ENCODE measurements around the gene NEK6.

NEK6 gene

DNA sequence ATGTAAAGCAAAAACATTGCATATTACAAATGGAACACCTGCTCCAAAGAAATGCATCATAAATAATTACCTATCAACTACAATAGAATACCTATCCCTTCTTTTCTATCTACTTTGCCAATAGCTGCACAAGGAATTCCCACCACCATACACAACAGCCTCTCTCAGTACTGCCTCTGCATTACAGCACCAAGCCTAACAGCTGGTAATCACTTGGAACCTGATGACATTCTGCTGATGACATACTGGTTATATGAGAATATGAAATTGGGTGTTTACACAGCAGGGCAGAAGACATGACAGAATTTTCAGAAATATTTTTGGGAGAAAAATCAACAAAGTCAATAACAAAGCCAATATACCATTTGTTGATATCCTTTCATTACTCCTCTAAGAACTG, 114.3 kb downstream of the NEK6 start:
- no peak overlapping the region for H3K27ac ChIP-seq
- peaks cover 92% of the 10 kb centered on the region for H4K20me1 ChIP-seq
- H3K4me2 ChIP-seq, result no peak overlapping the region

DNA sequence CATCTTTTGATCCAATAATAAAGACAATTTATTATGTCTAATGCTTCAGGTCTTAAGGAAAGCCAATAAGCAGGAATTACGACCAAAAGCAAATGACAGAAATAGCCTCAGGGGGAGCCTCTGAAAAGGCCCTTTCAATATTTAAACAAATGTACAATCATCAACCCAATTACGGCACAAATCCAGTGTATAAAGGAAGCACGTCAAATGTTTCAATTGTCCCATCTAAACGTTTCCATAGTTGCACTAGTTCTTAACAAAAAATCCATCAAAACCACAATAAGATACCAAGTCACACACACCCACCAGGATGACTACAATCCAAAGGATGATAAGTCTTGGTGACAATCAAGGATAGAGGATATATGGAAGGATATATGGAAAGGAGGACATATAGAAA, 115.6 kb downstream of the NEK6 start:
- peaks cover 61% of the 10 kb centered on the region for H3K36me3 ChIP-seq
- H3K4me3 ChIP-seq, result no peak overlapping the region
- no peak overlapping the region for H3K27ac ChIP-seq
- H3K9ac ChIP-seq, result no peak overlapping the region
- H3K4me1 ChIP-seq, result no peaks in the 10 kb centered on the region
- peaks cover 92% of the 10 kb centered on the region for H4K20me1 ChIP-seq
- H3K27me3 ChIP-seq, result no peaks in the 10 kb centered on the region
- no peak for TF ChIP-seq Cebpa-rat (IDR thresholded peaks at IDR 0.05)
- H3K9me3 ChIP-seq, result peaks cover 18% of the 10 kb centered on the region
- H3K4me2 ChIP-seq, result no peak overlapping the region

More for the DNA sequence above, 114.3 kb downstream of the NEK6 start:
- Histone ChIP-seq H3K9ac (no peak overlapping the region), H3K4me1 (no peaks in the 10 kb centered on the region), H3K9me3 (peaks cover 18% of the 10 kb centered on the region), H3K36me3 (peaks cover 56% of the 10 kb centered on the region), H3K27me3 (no peaks in the 10 kb centered on the region), H3K4me3 (no peak overlapping the region)
- no peak for TF ChIP-seq Cebpa-rat (IDR thresholded peaks at IDR 0.05)

DNA sequence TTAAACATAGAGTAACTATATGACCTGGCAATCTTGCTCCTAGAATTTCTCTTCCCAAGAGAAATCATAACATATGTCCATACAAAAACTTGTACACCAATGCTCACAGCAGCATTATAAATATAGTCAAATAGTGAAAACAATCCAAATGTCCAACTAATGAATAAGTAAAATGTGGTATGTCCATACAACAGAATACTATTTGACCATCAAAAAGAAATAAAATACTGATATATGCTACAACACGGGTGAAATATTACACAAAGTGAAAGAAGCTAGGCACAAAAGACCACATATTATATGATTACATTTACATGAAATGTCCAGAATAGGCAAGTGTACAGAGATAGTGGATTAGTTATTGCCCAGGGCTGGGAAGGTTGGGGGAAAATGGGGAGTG, 116.1 kb downstream of the NEK6 start:
- H4K20me1 ChIP-seq, result peaks cover 92% of the 10 kb centered on the region
- no peak overlapping the region for H3K4me2 ChIP-seq
- no peak overlapping the region for H3K9ac ChIP-seq
- H3K4me3 ChIP-seq, result no peak overlapping the region
- H3K4me1 ChIP-seq, result no peaks in the 10 kb centered on the region
- H3K27ac ChIP-seq, result no peak overlapping the region
- H3K9me3 ChIP-seq, result peaks cover 18% of the 10 kb centered on the region
- H3K36me3 ChIP-seq, result peaks cover 61% of the 10 kb centered on the region
- no peak for TF ChIP-seq Cebpa-rat (IDR thresholded peaks at IDR 0.05)
- no peaks in the 10 kb centered on the region for H3K27me3 ChIP-seq

DNA sequence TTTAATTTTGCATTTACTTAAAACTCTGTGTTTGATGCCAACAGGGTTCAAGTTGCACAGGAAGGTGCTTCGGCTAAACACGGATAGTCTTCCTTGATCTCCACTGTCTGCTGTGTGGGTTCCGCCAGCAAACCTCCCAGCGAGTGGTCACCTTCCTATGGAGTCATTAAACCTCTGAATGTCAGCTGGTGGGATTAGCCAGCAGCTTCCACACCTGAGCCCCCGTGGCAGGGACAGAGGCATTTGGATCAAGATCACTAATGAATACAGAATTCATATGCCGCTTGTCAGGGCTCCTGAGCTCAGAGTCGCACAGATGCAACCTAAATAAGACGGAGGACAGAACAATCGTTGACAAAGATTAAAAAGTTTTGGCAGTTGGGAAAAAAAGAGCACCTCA, 118.0 kb downstream of the NEK6 start:
- no peak for TF ChIP-seq Cebpa-rat (IDR thresholded peaks at IDR 0.05)
- no peaks in the 10 kb centered on the region for H3K4me1 ChIP-seq
- no peak overlapping the region for H3K27ac ChIP-seq
- H3K9ac ChIP-seq, result no peak overlapping the region
- H4K20me1 ChIP-seq, result peaks cover 90% of the 10 kb centered on the region
- H3K36me3 ChIP-seq, result peaks cover 73% of the 10 kb centered on the region
- no peaks in the 10 kb centered on the region for H3K27me3 ChIP-seq
- H3K4me3 ChIP-seq, result no peak overlapping the region
- peaks cover 18% of the 10 kb centered on the region for H3K9me3 ChIP-seq
- H3K4me2 ChIP-seq, result no peak overlapping the region

- Histone ChIP-seq H3K27me3 (no peaks in the 10 kb centered on the region), H3K36me3 (peaks cover 79% of the 10 kb centered on the region), H3K9ac (no peak overlapping the region), H3K4me1 (no peaks in the 10 kb centered on the region), H3K9me3 (peaks cover 18% of the 10 kb centered on the region), H3K4me3 (no peak overlapping the region), H3K4me2 (no peak overlapping the region), H3K27ac (no peak overlapping the region), H4K20me1 (peaks cover 89% of the 10 kb centered on the region)
- no peak for TF ChIP-seq Cebpa-rat (IDR thresholded peaks at IDR 0.05)
Observed at GRCh38 chr9:124376329-124376728, 118.6 kb downstream of the NEK6 start.

GRCh38 chr9:124377551-124378406, 120.0 kb downstream of the NEK6 start:
- no peak overlapping the region for H3K4me2 ChIP-seq
- H3K27me3 ChIP-seq, result no peaks in the 10 kb centered on the region
- H3K27ac ChIP-seq, result no peak overlapping the region
- peaks cover 18% of the 10 kb centered on the region for H3K9me3 ChIP-seq
- TF ChIP-seq Cebpa-rat (IDR thresholded peaks at IDR 0.05), result no peak
- no peak overlapping the region for H3K4me3 ChIP-seq
- H3K4me1 ChIP-seq, result no peaks in the 10 kb centered on the region
- no peak overlapping the region for H3K9ac ChIP-seq
- peaks cover 78% of the 10 kb centered on the region for H4K20me1 ChIP-seq
- H3K36me3 ChIP-seq, result peaks cover 92% of the 10 kb centered on the region

GRCh38 chr9:124381170-124381945, 123.6 kb downstream of the NEK6 start:
- no peaks in the 10 kb centered on the region for H3K9me3 ChIP-seq
- H3K36me3 ChIP-seq, result peaks cover 92% of the 10 kb centered on the region
- no peak for TF ChIP-seq Cebpa-rat (IDR thresholded peaks at IDR 0.05)
- H3K4me2 ChIP-seq, result no peak overlapping the region
- no peak overlapping the region for H3K4me3 ChIP-seq
- H4K20me1 ChIP-seq, result peaks cover 83% of the 10 kb centered on the region
- H3K9ac ChIP-seq, result no peak overlapping the region
- no peaks in the 10 kb centered on the region for H3K27me3 ChIP-seq
- no peaks in the 10 kb centered on the region for H3K4me1 ChIP-seq
- no peak overlapping the region for H3K27ac ChIP-seq

- no peak overlapping the region for H3K27ac ChIP-seq
- H3K9me3 ChIP-seq, result no peaks in the 10 kb centered on the region
- H3K4me2 ChIP-seq, result no peak overlapping the region
- no peak for TF ChIP-seq Cebpa-rat (IDR thresholded peaks at IDR 0.05)
- H3K9ac ChIP-seq, result no peak overlapping the region
- peaks cover 79% of the 10 kb centered on the region for H3K36me3 ChIP-seq
- H4K20me1 ChIP-seq, result peaks cover 83% of the 10 kb centered on the region
- no peak overlapping the region for H3K4me3 ChIP-seq
- H3K4me1 ChIP-seq, result peaks cover 13% of the 10 kb centered on the region
- no peaks in the 10 kb centered on the region for H3K27me3 ChIP-seq
Observed at GRCh38 chr9:124384210-124384609, 126.5 kb downstream of the NEK6 start.

GRCh38 chr9:124384846-124385245, 127.1 kb downstream of the NEK6 start:
- H3K4me2 ChIP-seq, result no peak overlapping the region
- peaks cover 13% of the 10 kb centered on the region for H3K4me1 ChIP-seq
- H4K20me1 ChIP-seq, result peaks cover 84% of the 10 kb centered on the region
- H3K4me3 ChIP-seq, result no peak overlapping the region
- H3K27ac ChIP-seq, result no peak overlapping the region
- H3K36me3 ChIP-seq, result peaks cover 77% of the 10 kb centered on the region
- TF ChIP-seq Cebpa-rat (IDR thresholded peaks at IDR 0.05), result no peak
- H3K9me3 ChIP-seq, result no peaks in the 10 kb centered on the region
- H3K27me3 ChIP-seq, result no peaks in the 10 kb centered on the region
- no peak overlapping the region for H3K9ac ChIP-seq

- no peak overlapping the region for H3K27ac ChIP-seq
- H3K9me3 ChIP-seq, result no peaks in the 10 kb centered on the region
- no peak overlapping the region for H3K4me2 ChIP-seq
- peaks cover 13% of the 10 kb centered on the region for H3K4me1 ChIP-seq
- H3K9ac ChIP-seq, result no peak overlapping the region
- peaks cover 69% of the 10 kb centered on the region for H3K36me3 ChIP-seq
- no peak overlapping the region for H3K4me3 ChIP-seq
- no peak for TF ChIP-seq Cebpa-rat (IDR thresholded peaks at IDR 0.05)
- H3K27me3 ChIP-seq, result no peaks in the 10 kb centered on the region
- peaks cover 84% of the 10 kb centered on the region for H4K20me1 ChIP-seq
Observed at GRCh38 chr9:124385623-124386022, 127.9 kb downstream of the NEK6 start.
